ENCODE measurements around the gene TOR4A.

Gene TOR4A

GRCh38 chr9:137247135-137247915 lies 30.2 kb upstream of the TOR4A start:
- no peak for DNase-seq
- TF ChIP-seq CTCF (IDR thresholded peaks at IDR 0.05; ENCODE audit: low read depth, low read length, missing control alignments): no peak
- H3K27ac ChIP-seq: no peak overlapping the region
- no peaks in the 10 kb centered on the region for H3K27me3 ChIP-seq (replicated peaks)
- in situ Hi-C loops (cut with HindIII; ENCODE audit: low pct_ligation_motif_present, low sequenced_read_pairs): no loop called here
- H3K36me3 ChIP-seq (replicated peaks): peaks cover 17% of the 10 kb centered on the region
- no peak overlapping the region for H3K4me3 ChIP-seq (ENCODE audit: low read depth, low read length)

GRCh38 chr9:137247916-137248175 lies 29.7 kb upstream of the TOR4A start:
- no peak for TF ChIP-seq CTCF (IDR thresholded peaks at IDR 0.05; ENCODE audit: low read depth, low read length, missing control alignments)
- H3K36me3 ChIP-seq (replicated peaks): peaks cover 12% of the 10 kb centered on the region
- in situ Hi-C loops (cut with HindIII; ENCODE audit: low pct_ligation_motif_present, low sequenced_read_pairs): no loop called here
- no peak overlapping the region for H3K27ac ChIP-seq
- no peak for DNase-seq
- no peaks in the 10 kb centered on the region for H3K27me3 ChIP-seq (replicated peaks)
- H3K4me3 ChIP-seq (ENCODE audit: low read depth, low read length): no peak overlapping the region

GRCh38 chr9:137250329-137251193 lies 27.0 kb upstream of the TOR4A start:
- Histone ChIP-seq H3K4me3 (ENCODE audit: low read depth, low read length) (no peak overlapping the region), H3K36me3 (replicated peaks) (no peaks in the 10 kb centered on the region), H3K27ac (no peak overlapping the region), H3K27me3 (replicated peaks) (no peaks in the 10 kb centered on the region)
- TF ChIP-seq CTCF (IDR thresholded peaks at IDR 0.05; ENCODE audit: low read depth, low read length, missing control alignments): no peak
- in situ Hi-C loops (cut with HindIII; ENCODE audit: low pct_ligation_motif_present, low sequenced_read_pairs): no loop called here
- no peak for DNase-seq

GRCh38 chr9:137251194-137251461 lies 26.4 kb upstream of the TOR4A start, which contains the start of gene STPG3:
TSS of gene STPG3 (plus strand) at chr9:137251286. CDS start at chr9:137251287, 1 bp downstream.
- in situ Hi-C loops (cut with HindIII; ENCODE audit: low pct_ligation_motif_present, low sequenced_read_pairs): no loop called here
- Histone ChIP-seq H3K4me3 (ENCODE audit: low read depth, low read length) (no peak within 1 kb of the TSS), H3K27ac (no peak within 1 kb of the TSS), H3K27me3 (replicated peaks) (no peaks in the 10 kb centered on the region), H3K36me3 (replicated peaks) (no peaks in the 10 kb centered on the region)
- no peak for DNase-seq
- no peak for TF ChIP-seq CTCF (IDR thresholded peaks at IDR 0.05; ENCODE audit: low read depth, low read length, missing control alignments)

- Histone ChIP-seq H3K27ac (no peak overlapping the region), H3K4me3 (ENCODE audit: low read depth, low read length) (no peak overlapping the region), H3K36me3 (replicated peaks) (peaks cover 5% of the 10 kb centered on the region), H3K27me3 (replicated peaks) (no peaks in the 10 kb centered on the region)
- no peak for TF ChIP-seq CTCF (IDR thresholded peaks at IDR 0.05; ENCODE audit: low read depth, low read length, missing control alignments)
- no peak for DNase-seq
- in situ Hi-C loops (cut with HindIII; ENCODE audit: low pct_ligation_motif_present, low sequenced_read_pairs): no loop called here
Observed at GRCh38 chr9:137251490-137252268, 25.8 kb upstream of the TOR4A start.
